ENCODE measurements around the gene RPL3. TPM values are rescaled to one million over a fixed set of nuclear protein-coding genes. Genes with fewer than 3 reads are reported as not detected.
A peak's percentile ranks its signal among the peaks of the same experiment; 100 is the strongest.

RPL3 gene
- total RNA-seq, 6 experiments from 2014 or later, result 1,444 to 1,605 (median 1,488) TPM

DNA sequence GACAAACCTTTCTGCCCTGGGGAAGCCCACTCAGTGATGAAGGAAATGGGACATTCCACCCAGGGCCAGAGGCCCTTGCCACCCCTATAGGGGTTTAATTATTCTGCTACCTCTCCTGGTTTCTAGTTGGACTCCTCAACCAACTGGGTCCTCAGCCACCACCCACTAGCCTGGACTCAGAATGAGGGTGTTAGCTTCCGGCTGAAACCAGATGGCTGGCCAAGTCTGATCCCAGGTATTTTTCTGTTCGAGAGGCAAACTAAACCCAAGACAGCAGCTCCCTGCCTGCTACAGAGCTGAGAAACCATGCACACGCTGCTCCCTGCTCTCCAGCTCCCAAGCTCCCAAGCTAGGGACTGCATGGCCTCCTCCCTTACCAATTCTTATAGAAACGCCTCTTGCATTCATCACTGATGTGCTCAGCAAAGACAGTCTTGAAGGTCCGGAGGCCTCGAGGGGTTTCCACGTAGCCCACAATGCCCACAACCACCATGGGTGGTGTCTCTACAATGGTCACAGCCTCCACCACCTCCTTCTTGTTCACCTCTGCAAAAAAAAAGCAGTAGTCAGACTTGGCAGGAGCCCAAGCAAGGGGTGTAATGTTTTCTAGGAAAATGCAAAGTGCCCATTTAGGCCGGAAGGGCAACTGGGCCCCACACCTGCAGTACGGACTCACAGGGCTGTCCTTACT is 2.2 kb downstream of the RPL3 start:
- Mint-ChIP-seq H3K4me1 (ENCODE audit: low read depth) (peaks cover 59% of the 10 kb centered on the region), H3K27ac (peak overlapping the region; percentile 100)
- TF ChIP-seq, protein P1, sequence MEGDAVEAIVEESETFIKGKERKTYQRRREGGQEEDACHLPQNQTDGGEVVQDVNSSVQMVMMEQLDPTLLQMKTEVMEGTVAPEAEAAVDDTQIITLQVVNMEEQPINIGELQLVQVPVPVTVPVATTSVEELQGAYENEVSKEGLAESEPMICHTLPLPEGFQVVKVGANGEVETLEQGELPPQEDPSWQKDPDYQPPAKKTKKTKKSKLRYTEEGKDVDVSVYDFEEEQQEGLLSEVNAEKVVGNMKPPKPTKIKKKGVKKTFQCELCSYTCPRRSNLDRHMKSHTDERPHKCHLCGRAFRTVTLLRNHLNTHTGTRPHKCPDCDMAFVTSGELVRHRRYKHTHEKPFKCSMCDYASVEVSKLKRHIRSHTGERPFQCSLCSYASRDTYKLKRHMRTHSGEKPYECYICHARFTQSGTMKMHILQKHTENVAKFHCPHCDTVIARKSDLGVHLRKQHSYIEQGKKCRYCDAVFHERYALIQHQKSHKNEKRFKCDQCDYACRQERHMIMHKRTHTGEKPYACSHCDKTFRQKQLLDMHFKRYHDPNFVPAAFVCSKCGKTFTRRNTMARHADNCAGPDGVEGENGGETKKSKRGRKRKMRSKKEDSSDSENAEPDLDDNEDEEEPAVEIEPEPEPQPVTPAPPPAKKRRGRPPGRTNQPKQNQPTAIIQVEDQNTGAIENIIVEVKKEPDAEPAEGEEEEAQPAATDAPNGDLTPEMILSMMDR (IDR thresholded peaks at IDR 0.05), result no peak

DNA sequence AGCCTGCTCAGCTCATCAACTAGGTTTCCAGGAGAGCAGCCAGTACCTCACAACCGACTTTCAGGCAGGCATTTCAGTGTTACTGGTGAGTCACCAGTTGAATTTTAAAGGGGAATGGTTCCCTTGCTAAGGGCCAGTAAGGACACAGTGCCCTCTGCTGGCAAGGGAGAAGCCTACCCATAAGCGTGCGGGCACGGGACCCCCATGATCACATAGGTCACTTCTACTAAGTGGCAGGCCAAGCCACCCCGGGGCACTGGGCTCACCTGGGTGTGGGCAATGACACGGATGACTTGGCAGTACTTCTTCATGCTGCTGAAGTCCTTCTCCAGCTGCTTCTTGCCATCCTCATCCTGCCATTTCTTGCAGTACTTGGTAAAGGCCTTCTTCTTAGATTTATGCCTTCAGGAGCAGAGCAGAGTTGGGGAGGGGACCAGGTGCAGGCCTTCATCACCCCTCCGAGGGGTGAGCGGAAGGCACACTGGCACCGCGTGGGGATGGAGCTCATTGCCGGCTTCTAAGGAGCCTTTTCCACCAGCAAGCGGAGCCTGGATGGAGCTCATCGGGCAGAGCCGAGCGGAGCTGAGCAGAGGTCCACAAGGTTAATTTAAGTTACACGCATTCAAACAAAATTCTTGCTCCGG is 2.9 kb downstream of the RPL3 start:
- TF ChIP-seq, protein P1 (IDR thresholded peaks at IDR 0.05), result peak; percentile 93
- Mint-ChIP-seq H3K27ac (peak overlapping the region; percentile 100), H3K4me3 (peak overlapping the region; percentile 100), H3K27me3 (ENCODE audit: insufficient read depth) (peaks cover 44% of the 10 kb centered on the region), H3K9me3 (peaks cover 14% of the 10 kb centered on the region), H3K36me3 (ENCODE audit: low read depth) (peaks cover 72% of the 10 kb centered on the region), H3K4me1 (ENCODE audit: low read depth) (peaks cover 63% of the 10 kb centered on the region)
- DNase-seq, result peak; percentile 93

More for the DNA sequence above, 2.2 kb downstream of the RPL3 start:
- H3K4me3 Mint-ChIP-seq, result peak overlapping the region; percentile 100
- peaks cover 14% of the 10 kb centered on the region for H3K9me3 Mint-ChIP-seq
- DNase-seq, result no peak
- peaks cover 68% of the 10 kb centered on the region for H3K36me3 Mint-ChIP-seq (ENCODE audit: low read depth)
- H3K27me3 Mint-ChIP-seq (ENCODE audit: insufficient read depth), result peaks cover 39% of the 10 kb centered on the region

GRCh38 chr22:39315389-39315788 is 4.0 kb downstream of the RPL3 start:
- Mint-ChIP-seq H3K27ac (peak overlapping the region; percentile 100), H3K4me3 (peak overlapping the region; percentile 100), H3K9me3 (peaks cover 14% of the 10 kb centered on the region), H3K27me3 (ENCODE audit: insufficient read depth) (peaks cover 56% of the 10 kb centered on the region), H3K36me3 (ENCODE audit: low read depth) (peaks cover 77% of the 10 kb centered on the region), H3K4me1 (ENCODE audit: low read depth) (peaks cover 70% of the 10 kb centered on the region)
- TF ChIP-seq, protein P1 (IDR thresholded peaks at IDR 0.05), result no peak
- DNase-seq, result no peak

GRCh38 chr22:39314251-39314971 is 5.0 kb downstream of the RPL3 start:
- peaks cover 80% of the 10 kb centered on the region for H3K4me1 Mint-ChIP-seq (ENCODE audit: low read depth)
- H3K36me3 Mint-ChIP-seq (ENCODE audit: low read depth), result peaks cover 76% of the 10 kb centered on the region
- peak overlapping the region; percentile 100 for H3K27ac Mint-ChIP-seq
- peak overlapping the region; percentile 100 for H3K4me3 Mint-ChIP-seq
- peaks cover 12% of the 10 kb centered on the region for H3K9me3 Mint-ChIP-seq
- TF ChIP-seq, protein P1 (IDR thresholded peaks at IDR 0.05), result peak; percentile 66
- DNase-seq, result peak; percentile 25
- H3K27me3 Mint-ChIP-seq (ENCODE audit: insufficient read depth), result peaks cover 55% of the 10 kb centered on the region

DNA sequence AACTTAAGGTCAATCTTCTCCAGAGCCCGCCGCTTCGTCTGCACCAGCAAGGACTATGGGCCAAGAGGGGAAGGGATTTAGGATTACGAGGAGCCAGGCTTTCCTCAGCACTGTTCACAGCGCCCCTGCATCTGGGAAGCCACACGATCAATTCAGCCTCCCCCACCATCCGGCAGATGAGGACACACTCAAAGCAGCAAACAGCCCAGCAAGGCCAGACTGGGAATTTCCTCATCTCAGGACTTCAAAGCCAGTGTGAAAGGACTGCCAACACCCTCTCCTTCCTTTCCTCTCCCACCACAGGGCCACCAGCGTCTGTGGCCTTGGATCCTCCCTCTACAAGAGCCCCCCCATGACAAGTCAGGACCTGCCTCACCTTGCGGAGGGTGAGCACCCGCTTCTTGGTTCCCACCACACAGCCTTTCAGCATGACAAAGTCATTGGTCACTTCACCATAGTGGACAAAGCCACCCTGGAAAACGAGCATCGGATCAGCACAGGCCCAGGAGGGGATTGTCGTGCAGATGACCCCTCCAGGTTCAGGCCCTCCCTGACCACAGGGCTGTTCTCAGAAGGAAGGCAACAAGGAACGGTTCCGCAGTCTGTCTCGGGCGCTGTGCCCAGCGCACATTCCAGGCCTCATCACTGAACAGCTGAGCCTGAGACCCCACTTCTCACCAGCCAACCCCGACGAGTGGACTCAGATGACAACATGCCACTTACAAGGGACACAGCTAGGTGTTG is 6.0 kb downstream of the RPL3 start:
- peaks cover 2% of the 10 kb centered on the region; the same call in 1 of the 2 replicates for H3K9me3 Mint-ChIP-seq
- H3K4me1 Mint-ChIP-seq (ENCODE audit: low read depth), result peaks cover 90% of the 10 kb centered on the region
- H3K36me3 Mint-ChIP-seq (ENCODE audit: low read depth), result peaks cover 66% of the 10 kb centered on the region
- TF ChIP-seq, protein P1 (IDR thresholded peaks at IDR 0.05), result no peak
- peak overlapping the region; percentile 100 for H3K4me3 Mint-ChIP-seq
- peaks cover 54% of the 10 kb centered on the region for H3K27me3 Mint-ChIP-seq (ENCODE audit: insufficient read depth)
- peak overlapping the region; percentile 79 for H3K27ac Mint-ChIP-seq
- DNase-seq, result no peak

Measured in HFFc6 (cell line).